Measurements from ENCODE around the gene TOX2.

The TOX2 gene

GRCh38 chr20:43916073-43916880, 1.6 kb downstream of the TOX2 start:
- H3K4me1 ChIP-seq (ENCODE audit: control insufficient read depth, insufficient read depth, low read length): no peaks in the 10 kb centered on the region; the same call in 1 of the 2 replicates
- no peaks in the 10 kb centered on the region for H3K36me3 ChIP-seq (ENCODE audit: control insufficient read depth in 2 of 2, insufficient read depth in 1 of 2, low read length in 2 of 2)
- CTCF ChIA-PET: interaction anchor here (0.5 kb wide), 1 partner anchor 166 kb away, joined by 3 read pairs; no protein-coding TSS in a partner anchor
- 0 out of 2 replicates have a peak, but pooled peaks cover 2% of the 10 kb centered on the region for H3K9me3 ChIP-seq (ENCODE audit: control insufficient read depth, insufficient read depth, low read depth, low read length)
- H3K4me3 ChIP-seq (ENCODE audit: low read depth, low read length): no peak overlapping the region
- no peak overlapping the region for H3K27ac ChIP-seq (ENCODE audit: extremely low read depth, low read depth, low read length)
- POLR2A ChIA-PET: no interaction called here
- no peak for TF ChIP-seq ZNF394 (tag by site-specific recombination; IDR thresholded peaks at IDR 0.05; ENCODE audit: borderline replicate concordance)
- no peak for TF ChIP-seq ZSCAN4 (tag by site-specific recombination; IDR thresholded peaks at IDR 0.05)
- no peak for TF ChIP-seq ZNF26 (tag by site-specific recombination; IDR thresholded peaks at IDR 0.05)
- peak; percentile 52; the same call in 1 of the 2 replicates for TF ChIP-seq EGR2 (tag by site-specific recombination; IDR thresholded peaks at IDR 0.05; ENCODE audit: low read depth)
- no peak for TF ChIP-seq ZNF112 (tag by site-specific recombination; IDR thresholded peaks at IDR 0.05)
- TF ChIP-seq ZNF654 (tag by site-specific recombination; IDR thresholded peaks at IDR 0.05; ENCODE audit: low read depth): no peak
- no peak for TF ChIP-seq ZNF280C (tag by site-specific recombination; IDR thresholded peaks at IDR 0.05)
- peak; percentile 26; the same call in 1 of the 2 replicates for TF ChIP-seq KLF1 (tag by site-specific recombination; IDR thresholded peaks at IDR 0.05)
- TF ChIP-seq ZNF404 (tag by site-specific recombination; IDR thresholded peaks at IDR 0.05): no peak
- TF ChIP-seq KLF9 (tag by site-specific recombination; IDR thresholded peaks at IDR 0.05; ENCODE audit: low read depth): no peak
- peak; percentile 36; the same call in 1 of the 2 replicates for TF ChIP-seq GLIS1 (tag by site-specific recombination; IDR thresholded peaks at IDR 0.05)
- no peak for TF ChIP-seq ZNF830 (tag by site-specific recombination; IDR thresholded peaks at IDR 0.05; ENCODE audit: low read depth)
- TF ChIP-seq SCRT2 (tag by site-specific recombination; IDR thresholded peaks at IDR 0.05): peak; percentile 47; the same call in 1 of the 2 replicates
- TF ChIP-seq ZNF223 (tag by site-specific recombination; IDR thresholded peaks at IDR 0.05): no peak
- TF ChIP-seq ZNF341 (tag by site-specific recombination; IDR thresholded peaks at IDR 0.05; ENCODE audit: low read depth): no peak
- TF ChIP-seq ZNF768 (tag by site-specific recombination; IDR thresholded peaks at IDR 0.05): no peak
- no peak for TF ChIP-seq ZNF580 (tag by site-specific recombination; IDR thresholded peaks at IDR 0.05)
- no peak for TF ChIP-seq BCL6B (tag by site-specific recombination; IDR thresholded peaks at IDR 0.05)
- no peak for TF ChIP-seq WT1 (tag by site-specific recombination; IDR thresholded peaks at IDR 0.05)
- no peak for TF ChIP-seq ZBTB8A (tag by site-specific recombination; IDR thresholded peaks at IDR 0.05)
- TF ChIP-seq ZNF398 (tag by site-specific recombination; IDR thresholded peaks at IDR 0.05): no peak
- TF ChIP-seq PRDM1 (tag by site-specific recombination; IDR thresholded peaks at IDR 0.05): no peak
- TF ChIP-seq INSM2 (tag by site-specific recombination; IDR thresholded peaks at IDR 0.05): no peak
- no peak for TF ChIP-seq ZNF366 (tag by site-specific recombination; conservative IDR thresholded peaks at IDR 0.05)
- TF ChIP-seq ZNF48 (tag by site-specific recombination; IDR thresholded peaks at IDR 0.05): no peak
- TF ChIP-seq ZNF621 (tag by site-specific recombination; IDR thresholded peaks at IDR 0.05): no peak

All from HEK293 (cell line).